AG09309 (cell line): ENCODE data around the gene SST.

Experiments
- DNase-seq: peaks from one replicate; pipeline ENCODE4 v3.0.0-alpha.2; 2010; ENCODE audit warnings: low read depth
- H3K4me3 ChIP-seq: 2 replicates; pipeline ENCODE4 v1.5.1; 2011; ENCODE audit warnings: mild to moderate bottlenecking, low read depth, low read length, moderate library complexity; ENCODE audit not compliant: control insufficient read depth
- TF ChIP-seq, protein P1 (sequence below): IDR thresholded peaks from 2 replicates; pipeline ENCODE4 v1.5.1; 2011; ENCODE audit warnings: mild to moderate bottlenecking, low read depth, low read length, inconsistent platforms; ENCODE audit not compliant: insufficient read depth, control insufficient read depth; ENCODE audit errors: missing control alignments

SST gene

DNA sequence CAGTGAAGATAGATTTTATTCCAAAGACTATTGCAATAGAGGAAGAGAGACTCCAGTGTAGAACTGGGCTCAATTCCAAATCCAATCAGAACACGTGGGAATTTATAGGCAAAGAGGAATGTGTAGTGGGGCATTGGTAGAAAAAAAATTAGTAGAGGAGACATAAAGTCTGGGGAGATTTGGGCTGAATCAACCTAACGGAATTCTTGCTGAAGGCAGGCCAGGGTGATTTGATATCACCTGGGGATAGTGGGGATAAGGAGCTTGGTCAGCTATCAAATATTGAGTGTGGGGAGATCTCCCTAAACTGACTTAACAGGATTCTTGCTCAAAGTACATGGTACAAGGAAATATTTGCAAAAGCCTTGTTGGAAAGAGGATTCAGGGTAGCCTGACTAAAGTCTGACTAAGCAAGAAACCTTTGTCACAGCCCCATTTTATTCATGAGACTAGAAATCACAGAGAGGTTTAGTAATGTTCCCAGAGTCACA lies 29.6 kb downstream of the SST start:
- DNase-seq = no peak
- TF ChIP-seq, protein P1, sequence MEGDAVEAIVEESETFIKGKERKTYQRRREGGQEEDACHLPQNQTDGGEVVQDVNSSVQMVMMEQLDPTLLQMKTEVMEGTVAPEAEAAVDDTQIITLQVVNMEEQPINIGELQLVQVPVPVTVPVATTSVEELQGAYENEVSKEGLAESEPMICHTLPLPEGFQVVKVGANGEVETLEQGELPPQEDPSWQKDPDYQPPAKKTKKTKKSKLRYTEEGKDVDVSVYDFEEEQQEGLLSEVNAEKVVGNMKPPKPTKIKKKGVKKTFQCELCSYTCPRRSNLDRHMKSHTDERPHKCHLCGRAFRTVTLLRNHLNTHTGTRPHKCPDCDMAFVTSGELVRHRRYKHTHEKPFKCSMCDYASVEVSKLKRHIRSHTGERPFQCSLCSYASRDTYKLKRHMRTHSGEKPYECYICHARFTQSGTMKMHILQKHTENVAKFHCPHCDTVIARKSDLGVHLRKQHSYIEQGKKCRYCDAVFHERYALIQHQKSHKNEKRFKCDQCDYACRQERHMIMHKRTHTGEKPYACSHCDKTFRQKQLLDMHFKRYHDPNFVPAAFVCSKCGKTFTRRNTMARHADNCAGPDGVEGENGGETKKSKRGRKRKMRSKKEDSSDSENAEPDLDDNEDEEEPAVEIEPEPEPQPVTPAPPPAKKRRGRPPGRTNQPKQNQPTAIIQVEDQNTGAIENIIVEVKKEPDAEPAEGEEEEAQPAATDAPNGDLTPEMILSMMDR = no peak
- H3K4me3 ChIP-seq = no peak overlapping the region

DNA sequence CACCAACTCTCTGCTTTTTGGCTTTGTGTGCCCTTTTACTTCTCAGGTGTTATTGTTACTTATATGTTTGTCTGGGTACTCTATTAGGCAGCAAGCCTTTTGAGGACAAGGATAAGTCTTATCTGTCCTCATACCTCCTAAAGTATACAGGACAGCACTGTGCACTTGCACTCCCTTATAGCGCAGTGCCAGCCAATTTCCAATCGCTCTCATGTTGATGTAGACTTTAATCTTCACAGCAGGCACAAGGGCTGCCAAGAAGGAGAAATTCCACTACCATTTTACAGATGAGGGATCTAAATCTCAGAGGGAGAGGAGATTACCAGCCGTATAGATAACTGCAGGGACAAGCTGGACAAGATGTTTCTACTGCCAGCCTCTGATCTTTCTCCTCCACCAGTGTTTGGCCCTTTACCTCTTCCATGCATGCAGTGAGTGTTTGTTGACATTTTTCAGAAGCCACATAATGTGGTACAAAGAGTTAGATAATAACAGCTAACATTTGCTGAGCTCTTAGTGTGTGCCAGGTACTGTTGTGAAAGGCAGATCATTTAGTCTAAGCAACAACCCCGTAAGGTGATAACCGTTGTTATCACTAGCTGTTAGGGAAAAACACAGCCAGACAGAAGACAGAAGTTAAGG lies 30.1 kb downstream of the SST start:
- no peak for DNase-seq
- H3K4me3 ChIP-seq = no peak overlapping the region
- TF ChIP-seq, protein P1 = no peak

DNA sequence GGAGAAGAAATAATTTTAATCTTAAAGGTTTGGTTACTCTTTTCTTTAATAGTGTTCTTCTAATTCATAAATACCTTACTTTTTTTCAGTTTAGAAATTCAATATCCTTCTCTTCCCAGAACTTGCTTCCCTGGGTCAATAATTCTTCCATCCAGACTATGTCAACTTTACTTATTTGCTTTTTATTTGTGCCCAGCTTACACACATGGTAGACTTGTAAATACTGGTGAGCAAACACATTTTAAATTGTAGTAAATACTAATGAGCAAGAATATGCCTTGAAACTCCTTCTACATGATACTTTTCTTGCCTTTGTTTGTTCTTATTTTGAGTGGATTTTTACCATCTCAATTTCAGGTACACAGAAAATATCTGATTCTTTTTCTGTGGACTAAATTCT lies 33.7 kb downstream of the SST start:
- no peak for DNase-seq
- TF ChIP-seq, protein P1 = no peak

DNA sequence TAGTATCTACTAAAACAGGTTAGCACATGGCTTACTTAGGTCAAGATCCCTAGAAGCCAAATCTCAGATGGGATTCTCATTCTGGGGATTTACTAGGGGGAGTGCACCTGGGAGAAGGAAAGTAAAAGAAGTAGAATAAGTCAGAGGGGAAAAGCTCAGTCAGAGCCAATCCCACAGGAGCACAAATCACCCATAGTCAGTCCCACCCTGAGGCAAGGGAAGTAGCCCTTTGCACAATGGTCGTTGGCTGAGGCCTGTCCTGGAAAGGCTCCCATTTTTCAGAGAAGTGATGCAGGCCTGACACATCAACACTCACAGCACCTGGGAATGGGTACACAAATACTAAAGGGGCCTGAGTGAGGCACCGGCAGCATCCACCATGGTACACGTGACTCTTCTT lies 39.8 kb downstream of the SST start:
- H3K4me3 ChIP-seq = no peak overlapping the region
- TF ChIP-seq, protein P1 = no peak
- DNase-seq = no peak

More for the DNA sequence above, 33.7 kb downstream of the SST start:
- no peak overlapping the region for H3K4me3 ChIP-seq

DNA sequence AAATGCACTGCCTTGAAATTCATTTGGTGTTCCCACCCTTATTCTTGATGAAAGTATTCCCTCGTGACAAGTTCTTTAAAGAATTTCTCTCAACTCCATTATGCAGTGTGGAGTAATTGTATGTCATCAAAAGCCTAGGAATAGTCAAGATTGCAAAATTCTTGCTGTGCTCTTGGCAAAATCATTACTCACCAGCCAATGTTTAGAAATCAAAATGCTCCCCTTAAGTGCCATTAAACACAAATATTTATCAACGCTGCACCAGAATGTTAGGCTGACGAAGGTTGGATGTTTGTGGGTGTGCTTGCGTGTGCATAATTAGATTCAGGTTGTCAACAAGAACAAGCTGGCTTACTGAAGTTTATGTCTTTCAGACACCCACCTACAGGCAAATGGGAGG lies 40.5 kb downstream of the SST start:
- peak; percentile 73 for DNase-seq
- H3K4me3 ChIP-seq = no peak overlapping the region
- TF ChIP-seq, protein P1 = no peak

DNA sequence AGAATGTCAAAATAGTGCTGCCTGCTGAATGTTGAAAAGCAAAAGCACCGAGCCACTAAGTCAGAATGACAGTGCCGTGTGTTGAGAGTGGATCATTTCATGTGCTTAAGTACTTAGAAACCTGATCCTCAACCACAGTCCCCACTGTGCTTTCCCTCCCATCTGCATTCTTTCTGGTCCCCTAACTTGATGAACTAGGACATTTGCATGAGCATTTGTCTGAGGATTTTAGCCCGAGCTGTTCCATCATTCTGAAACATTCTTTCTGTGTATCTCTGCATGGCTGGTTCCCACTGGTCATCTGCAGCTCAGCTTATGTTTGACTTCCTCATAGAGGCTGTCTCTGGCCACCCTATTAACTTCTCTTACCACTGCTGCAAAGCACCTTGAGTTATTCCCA lies 42.0 kb downstream of the SST start:
- no peak for DNase-seq
- H3K4me3 ChIP-seq = no peak overlapping the region
- TF ChIP-seq, protein P1 = no peak
